Fibroblast of pulmonary artery (primary cell): Measurements from ENCODE around the gene SPRN.
"Not testable (repeated sequence)": the region's sequence is repeated elsewhere in the genome, so short reads cannot be mapped to it uniquely, and the experiment has no call there.

ENCODE experiments used
- DNase-seq: peaks from one replicate; pipeline ENCODE4 v3.0.0-alpha.2; 2010; ENCODE audit warnings: low read depth
- H3K4me3 ChIP-seq: replicated peaks from 2 replicates; pipeline ENCODE4 v1.5.1; 2011; ENCODE audit warnings: low read depth, mild to moderate bottlenecking, control low read depth, low read length, moderate library complexity
- TF ChIP-seq, protein P1 (sequence below): IDR thresholded peaks from 2 replicates; pipeline ENCODE4 v1.5.1; 2011; ENCODE audit warnings: mild to moderate bottlenecking, control low read depth, low read length, inconsistent platforms; ENCODE audit errors: missing control alignments

The SPRN gene

DNA sequence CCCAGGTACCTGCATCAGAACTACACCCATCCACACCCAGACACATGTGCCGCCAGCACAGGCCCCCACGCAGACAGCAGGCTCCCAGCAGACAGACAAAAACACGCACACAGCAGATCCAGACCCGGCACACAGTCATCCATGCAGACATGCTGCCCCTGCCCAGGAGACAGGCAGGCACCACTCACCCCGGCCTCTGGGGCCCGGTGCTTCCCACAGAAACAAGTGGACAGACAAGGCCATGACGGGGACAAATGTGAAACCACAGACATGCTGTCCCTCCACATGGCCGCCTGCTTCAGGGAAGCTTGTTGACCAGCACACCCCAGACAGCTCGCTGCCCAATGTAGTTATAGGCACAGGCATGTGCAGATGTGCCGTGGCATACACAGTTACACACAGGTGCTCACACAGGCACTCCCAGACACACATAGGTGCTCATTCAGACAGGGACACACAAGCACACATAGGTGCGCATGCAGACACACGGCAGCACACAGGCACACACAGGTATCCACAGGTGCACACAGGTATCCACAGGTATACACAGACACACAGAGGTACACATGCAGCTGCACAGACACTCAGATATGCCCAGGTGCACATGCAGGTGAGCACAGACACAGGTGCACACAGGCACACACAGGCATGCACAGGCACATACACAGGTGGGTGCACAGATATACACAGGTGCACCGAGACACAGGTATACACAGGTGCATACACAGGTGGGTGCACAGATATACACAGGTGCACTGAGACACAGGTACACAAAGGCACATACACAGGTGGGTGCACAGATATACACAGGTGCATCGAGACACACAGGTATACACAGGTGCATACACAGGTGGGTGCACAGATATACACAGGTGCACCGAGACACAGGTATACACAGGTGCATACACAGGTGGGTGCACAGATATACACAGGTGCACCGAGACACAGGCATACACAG lies 18.8 kb upstream of the SPRN start:
- H3K4me3 ChIP-seq = no peak overlapping the region
- DNase-seq = no peak
- TF ChIP-seq, protein P1, sequence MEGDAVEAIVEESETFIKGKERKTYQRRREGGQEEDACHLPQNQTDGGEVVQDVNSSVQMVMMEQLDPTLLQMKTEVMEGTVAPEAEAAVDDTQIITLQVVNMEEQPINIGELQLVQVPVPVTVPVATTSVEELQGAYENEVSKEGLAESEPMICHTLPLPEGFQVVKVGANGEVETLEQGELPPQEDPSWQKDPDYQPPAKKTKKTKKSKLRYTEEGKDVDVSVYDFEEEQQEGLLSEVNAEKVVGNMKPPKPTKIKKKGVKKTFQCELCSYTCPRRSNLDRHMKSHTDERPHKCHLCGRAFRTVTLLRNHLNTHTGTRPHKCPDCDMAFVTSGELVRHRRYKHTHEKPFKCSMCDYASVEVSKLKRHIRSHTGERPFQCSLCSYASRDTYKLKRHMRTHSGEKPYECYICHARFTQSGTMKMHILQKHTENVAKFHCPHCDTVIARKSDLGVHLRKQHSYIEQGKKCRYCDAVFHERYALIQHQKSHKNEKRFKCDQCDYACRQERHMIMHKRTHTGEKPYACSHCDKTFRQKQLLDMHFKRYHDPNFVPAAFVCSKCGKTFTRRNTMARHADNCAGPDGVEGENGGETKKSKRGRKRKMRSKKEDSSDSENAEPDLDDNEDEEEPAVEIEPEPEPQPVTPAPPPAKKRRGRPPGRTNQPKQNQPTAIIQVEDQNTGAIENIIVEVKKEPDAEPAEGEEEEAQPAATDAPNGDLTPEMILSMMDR = no peak

DNA sequence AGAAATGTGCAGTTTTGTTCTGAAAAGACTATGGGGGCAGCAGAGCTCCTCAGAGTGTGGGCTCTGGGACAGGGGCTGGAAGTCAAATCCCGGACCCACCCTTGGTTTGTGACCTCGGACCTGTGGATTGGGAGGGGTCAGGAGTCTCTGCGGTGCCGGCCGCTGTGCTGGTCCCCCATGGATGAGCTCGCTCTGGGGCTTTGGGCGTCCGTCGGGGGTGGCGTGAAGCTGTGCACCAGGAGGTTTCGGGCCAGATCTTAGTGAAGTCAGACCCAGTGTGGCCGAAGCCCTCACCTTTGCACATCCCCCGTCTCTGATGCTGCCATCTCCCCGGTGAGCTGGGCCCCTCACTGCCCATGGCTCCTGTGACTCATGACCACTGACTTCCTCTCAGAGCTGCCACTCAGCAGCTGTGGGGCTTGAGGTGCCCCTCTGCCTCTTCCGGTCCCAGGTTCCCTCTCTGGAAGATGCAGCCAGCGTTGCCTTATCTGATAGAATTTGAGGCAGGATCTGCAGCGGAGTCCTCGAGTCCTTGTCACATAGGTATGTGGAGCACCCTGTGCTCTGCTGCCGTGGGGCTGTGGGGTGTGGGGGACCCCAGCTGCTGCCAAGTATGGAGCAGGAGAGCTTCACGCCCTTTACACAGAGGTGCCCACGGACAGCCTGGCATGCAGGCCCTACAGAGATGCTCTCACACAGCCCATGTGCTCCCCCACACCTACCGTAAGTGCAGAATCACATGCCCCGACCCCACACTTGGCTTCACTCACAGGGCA lies 18.0 kb upstream of the SPRN start:
- DNase-seq = no peak
- H3K4me3 ChIP-seq = no peak overlapping the region

DNA sequence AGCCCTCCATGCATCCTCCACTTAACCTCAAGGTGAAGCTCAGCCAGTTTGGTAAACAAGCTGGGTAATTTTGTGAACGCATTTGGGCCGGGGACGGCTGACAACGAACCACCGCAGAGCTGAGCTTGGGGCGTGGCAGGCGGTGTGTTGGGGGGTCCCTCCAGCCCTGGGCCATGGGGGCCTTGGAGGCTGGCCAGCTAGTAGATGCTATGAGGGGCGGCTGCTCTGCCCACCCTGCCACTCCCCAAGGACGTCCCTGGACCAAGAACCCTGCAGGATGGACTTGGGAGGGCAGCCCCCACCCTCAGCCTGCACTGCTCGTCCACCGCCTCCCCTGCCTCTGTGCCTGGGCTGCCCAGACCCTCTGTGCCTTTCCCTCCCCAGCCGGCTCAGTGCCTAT lies 17.4 kb upstream of the SPRN start:
- TF ChIP-seq, protein P1 = no peak
- H3K4me3 ChIP-seq = no peak overlapping the region
- DNase-seq = no peak

More for the DNA sequence above, 18.0 kb upstream of the SPRN start:
- TF ChIP-seq, protein P1 = no peak

DNA sequence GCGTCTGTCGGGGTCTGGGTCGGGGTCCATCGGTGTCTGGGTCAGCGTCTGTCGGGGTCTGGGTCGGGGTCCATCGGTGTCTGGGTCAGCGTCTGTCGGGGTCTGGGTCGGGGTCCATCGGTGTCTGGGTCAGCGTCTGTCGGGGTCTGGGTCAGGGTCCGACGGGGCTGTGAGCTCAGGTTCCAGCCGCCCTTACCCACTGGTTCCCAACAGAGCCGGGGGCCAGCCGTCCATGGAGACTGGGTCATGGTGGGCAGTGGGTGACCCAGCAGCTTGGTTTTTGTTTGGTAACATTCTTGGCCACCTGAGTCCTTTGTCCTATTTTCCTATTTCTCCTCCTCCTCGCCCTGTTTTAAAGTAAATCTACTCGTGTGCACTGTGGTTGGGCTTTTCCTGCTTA lies 16.9 kb upstream of the SPRN start:
- not testable (repeated sequence) for H3K4me3 ChIP-seq, DNase-seq

DNA sequence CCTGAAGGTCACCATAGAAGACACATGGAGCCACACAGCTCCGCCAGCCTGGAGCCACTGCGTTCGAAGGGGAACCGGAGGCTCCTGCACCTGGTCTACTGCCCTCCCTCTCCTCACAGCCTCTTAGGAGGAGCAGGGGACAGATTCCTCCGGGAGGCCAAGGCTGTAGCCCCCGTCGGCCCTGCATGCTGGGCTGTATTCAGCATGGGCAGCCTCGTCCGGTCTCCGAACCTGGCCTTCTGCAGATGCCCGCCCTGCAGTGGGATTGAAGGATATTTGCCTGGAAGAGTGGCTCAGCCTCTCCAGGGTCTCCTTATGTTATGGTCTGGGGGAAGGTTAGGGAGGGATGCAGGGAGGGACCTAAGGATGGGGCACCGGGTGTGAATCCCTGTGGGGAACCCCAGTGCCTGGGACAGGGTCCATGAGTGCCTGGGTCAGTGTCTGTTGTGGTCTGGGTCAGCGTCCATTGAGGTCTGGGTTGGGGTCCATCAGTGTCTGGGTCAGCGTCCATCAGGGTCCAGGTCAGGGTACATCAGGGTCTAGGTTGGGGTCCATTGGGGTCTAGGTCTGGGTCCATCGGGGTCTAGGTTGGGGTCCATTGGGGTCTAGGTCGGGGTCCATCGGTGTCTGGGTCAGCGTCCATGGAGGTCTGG lies 16.3 kb upstream of the SPRN start:
- TF ChIP-seq, protein P1 = no peak
- no peak overlapping the region for H3K4me3 ChIP-seq
- DNase-seq = no peak

DNA sequence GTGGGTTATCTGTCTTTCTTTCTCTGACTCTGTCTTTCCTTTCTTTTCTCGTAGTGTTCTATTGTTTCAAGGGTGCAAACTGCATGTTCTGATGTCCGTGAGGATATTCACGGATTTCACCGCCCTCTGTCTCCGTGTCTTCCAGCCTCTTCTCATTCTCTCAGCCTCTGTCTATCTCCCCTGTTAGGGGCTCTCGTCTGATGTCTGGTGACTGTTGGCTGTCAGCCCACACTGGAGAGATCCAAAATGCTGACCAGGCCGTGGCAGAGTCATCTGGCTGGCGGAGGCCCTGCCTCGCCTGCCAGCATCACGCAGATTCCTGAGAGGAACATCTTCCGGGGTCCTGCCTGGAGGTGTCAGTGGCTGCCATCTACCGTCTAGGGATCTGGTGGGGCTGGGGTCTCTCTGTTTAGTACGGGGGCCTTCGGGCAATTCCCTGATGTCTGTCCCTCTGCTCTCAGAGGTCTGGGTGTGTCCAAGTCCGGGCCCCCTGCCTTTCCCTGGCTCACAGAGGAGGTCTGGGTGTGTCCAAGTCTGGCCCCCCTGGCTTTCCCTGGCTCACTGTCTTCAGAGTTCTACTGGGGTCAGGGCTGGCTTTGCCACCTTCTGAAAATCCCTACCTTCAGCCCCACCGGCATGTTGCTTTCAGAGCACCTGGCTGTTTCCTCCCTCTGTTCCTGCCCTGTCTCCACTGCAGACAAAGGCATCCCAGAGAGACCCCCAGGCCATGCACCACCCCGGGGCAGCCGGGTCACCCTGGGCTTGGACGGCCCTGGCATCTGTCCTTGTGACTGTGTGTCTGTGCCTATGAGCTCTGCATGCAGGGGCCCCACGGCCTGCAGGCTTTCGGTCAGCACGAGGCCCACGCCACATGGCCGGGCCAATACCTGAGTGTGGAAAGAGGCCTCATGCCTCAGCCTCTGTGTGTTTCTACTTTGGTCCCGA lies 15.4 kb upstream of the SPRN start:
- TF ChIP-seq, protein P1 = no peak
- H3K4me3 ChIP-seq = no peak overlapping the region
- DNase-seq = no peak
